NCI-H524 treated with DMSO at 0.1 percent for 48 hours (cell line): ENCODE measurements around the gene RCOR1.

Source experiments
- DNase-seq: peaks from one replicate; lab custom pipeline; 2025; lab: John Stamatoyannopoulos, UW

RCOR1 gene

DNA sequence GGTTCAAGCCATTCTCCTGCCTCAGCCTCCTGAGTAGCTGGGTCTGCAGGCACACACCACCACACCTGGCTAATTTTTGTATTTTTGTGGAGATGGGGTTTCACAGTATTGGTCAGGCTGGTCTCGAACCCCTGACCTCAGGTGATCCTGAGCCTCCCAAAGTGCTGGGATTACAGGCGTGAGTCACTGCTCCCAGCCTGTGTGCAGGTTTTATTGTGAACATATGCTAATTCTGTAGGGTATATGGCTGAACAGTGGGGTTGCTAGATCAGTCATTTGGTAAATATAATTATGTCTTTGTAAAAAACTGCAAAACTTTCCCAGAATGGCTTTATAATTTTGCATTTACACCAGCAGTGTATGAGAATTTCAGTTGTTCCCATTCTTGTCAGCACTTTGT, 85.9 kb downstream of the RCOR1 start:
- DNase-seq, result no peak

DNA sequence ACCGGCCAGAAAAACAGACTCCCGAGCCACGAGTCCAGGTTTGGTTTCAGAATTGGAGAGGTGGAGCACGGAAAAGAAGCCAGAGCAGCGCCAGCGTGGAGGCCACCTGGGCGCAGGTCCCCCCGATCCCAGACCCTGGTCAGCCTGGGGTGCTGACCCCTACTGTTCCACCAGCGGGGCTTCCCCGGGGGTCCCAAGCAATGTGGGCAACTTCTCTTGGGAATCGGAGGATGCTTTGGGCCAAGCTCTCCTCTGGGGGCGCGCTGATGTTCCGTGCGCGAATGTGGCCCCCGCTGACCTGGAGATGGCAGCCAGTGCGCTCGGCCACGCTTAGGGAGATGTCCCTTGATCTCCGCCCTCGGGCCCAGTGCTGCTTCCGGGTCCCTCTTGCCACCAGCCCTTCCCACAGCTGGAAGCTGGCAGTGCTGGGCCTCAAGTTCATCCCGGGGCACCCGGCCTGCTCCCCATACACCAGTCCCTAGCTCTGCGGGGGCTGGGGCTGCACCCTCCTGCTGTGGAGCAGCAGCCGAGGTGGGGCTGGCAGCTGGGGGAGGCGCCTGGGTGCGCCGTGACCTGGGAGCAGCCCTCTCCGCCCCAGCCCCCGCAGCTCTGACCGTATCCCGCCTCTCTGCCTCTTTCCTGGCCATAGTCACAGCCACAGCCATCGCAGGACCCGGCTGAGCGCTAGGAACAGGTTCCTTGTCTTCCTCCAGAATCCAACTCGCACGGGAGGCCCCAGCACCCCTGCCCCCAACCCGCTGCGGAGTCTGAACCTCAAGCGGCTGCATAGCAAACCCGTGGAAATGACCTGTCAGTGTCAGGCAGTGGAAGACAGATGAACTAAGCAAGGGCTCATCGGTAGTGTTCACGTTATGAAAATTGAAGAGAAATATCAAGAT, 91.2 kb downstream of the RCOR1 start:
- DNase-seq, result no peak

- no peak for DNase-seq
Measured at GRCh38 chr14:102684298-102684663, 91.8 kb downstream of the RCOR1 start.

GRCh38 chr14:102686196-102686801, 93.8 kb downstream of the RCOR1 start:
- no peak for DNase-seq

- DNase-seq, result no peak
Measured at GRCh38 chr14:102688290-102688689, 95.8 kb downstream of the RCOR1 start.

DNA sequence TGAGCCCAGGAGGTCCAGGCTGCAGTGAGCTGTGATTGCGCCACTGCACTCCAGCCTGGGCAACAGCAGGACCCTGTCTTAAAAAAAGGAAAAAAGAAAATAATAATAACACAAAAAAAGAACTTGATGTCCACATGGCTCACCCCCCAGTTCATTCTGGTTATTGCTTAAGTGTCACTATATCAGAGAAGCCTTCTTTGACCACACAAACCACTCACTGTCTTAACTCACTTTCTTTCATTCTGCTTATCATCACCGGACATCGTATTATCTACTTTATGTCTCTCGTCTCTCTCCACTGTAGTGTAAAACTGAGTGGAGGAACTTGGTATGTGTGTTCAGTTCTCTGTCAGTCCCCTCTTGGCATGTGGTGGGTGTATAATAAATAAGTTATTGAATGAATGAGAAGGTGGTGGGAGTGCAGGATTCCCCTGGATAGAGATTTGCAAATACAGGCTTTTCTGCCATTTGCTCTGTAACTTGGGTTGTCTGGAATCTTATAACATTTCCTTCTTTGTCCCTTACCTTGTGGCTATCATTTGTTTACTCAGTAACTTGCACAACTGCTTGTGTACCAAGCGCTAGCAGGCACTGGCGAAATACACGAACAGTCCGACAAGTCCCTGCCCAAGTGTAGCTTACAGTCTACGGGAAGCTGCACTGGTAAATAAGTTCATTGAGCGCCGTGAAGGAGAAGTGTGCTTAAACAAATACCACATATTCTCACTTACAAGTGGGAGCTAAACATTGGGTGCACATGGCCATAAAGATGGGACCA, 98.2 kb downstream of the RCOR1 start:
- no peak for DNase-seq

- DNase-seq, result no peak
Measured at GRCh38 chr14:102691763-102692162, 99.3 kb downstream of the RCOR1 start.

DNA sequence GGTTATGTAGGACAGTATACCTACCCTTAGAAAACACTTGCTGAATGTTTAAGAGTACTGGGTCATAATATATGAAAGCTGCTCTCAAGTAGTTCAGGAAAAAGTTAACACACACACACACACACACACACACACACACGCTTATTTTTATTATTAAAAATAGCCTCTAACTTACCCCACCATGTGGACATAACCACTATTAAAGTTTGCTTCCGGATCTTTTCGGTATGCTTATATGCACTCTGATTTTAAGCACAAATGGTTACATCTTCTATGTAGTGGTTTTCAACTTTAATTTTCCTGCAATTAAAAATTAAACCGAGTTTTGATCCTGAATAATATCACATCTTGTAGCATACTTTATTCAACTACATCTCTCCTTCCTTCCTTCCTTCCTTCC, 99.9 kb downstream of the RCOR1 start:
- no peak for DNase-seq

GRCh38 chr14:102693006-102693755, 100.7 kb downstream of the RCOR1 start:
- no peak for DNase-seq

DNA sequence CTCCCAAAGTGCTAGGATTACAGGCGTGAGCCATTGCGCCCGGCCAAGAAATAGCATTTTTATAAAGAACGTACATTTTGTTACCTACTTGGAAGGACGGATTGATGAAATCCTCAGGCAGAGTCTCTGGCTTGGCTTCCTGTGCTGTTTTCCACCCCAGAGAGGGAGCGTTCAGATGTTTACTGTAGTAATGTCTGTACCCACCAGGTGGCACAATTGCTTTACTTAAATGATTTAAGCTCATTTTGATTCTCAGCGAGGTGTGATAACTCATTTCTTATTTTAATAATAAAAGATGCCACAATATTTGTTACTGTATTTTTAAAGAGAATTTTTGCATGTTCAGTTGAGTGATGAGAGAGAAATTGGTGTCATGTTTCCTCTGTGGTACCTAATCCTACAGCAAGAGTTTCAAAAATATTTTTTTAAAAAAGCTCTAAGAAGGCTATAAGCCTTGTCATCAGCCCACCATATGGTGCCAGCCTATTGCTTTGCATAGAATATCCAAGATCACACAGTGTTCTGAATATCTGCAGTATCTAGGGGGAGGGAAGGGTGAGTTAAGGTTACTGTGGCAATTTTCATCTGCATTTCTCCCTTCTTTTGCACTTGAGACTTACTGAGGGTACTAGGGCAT, 102.2 kb downstream of the RCOR1 start:
- DNase-seq, result peak; percentile 92

DNA sequence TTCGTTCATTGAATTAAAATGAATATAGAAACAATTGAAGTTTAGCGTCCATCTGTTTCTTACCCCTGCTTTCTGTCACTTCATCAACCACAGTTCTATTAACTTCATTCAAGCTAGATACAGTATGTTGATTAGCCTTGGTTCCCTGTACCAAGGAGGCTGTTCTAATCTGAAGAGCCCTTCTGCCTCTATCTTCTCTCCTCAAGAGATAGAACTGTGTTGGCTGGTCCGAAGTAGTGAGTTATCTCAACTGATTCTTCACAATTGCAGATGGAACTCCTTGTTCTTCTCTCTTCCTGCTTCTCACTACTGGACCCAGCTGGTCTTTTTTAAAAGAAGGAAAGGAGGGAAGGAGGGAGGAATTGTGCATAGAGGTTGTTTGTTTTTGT, 102.7 kb downstream of the RCOR1 start:
- DNase-seq, result no peak

- no peak for DNase-seq
Measured at GRCh38 chr14:102696332-102696731, 103.9 kb downstream of the RCOR1 start.

DNA sequence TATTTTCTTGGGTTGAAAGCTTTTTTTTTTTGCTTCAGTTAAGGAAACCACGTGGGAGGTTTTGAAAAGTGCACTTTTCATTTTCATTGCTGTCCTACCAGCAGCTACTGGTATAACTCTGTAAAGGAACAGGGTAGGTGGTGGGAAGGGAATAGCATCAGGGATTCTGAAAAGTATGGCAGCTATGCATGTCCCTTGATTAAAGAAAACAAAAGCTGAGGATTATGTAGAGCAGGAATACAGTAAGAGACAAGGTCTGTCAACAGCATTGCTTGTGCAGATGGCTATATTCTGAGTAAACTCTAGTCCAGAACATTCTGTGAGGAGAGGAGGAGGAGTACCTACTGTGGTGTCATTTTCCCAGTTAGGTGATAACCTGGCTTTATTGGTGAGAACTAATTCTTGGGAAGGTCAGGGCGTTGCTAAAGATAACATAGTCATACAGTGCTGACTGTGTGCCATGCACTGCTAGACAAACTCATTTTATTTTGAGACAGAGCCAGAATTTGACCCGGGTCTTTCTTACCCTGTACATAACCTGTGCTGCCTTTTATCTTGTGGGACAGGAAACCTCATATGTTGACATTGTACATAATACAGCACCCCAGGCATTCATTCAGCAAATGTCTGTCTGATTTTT, 104.5 kb downstream of the RCOR1 start:
- no peak for DNase-seq

DNA sequence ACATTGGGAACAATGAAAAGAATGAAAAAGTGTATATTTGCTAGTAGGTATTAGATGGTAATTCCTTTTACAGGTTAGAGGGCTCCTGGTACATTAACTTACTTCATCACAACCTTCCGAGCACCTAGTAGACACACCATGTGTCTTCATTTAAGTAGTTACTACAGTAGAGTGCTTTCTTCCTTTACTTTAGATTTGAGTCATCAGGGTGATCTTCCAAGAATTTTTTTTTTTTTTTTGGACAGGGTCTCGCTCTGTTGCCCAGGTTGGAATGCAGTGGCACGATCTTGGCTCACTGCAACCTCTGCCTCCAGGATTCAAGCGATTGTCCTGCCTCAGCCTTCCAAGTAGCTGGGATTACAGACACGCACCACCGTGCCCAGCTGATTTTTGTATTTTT, 105.1 kb downstream of the RCOR1 start:
- DNase-seq, result no peak

DNA sequence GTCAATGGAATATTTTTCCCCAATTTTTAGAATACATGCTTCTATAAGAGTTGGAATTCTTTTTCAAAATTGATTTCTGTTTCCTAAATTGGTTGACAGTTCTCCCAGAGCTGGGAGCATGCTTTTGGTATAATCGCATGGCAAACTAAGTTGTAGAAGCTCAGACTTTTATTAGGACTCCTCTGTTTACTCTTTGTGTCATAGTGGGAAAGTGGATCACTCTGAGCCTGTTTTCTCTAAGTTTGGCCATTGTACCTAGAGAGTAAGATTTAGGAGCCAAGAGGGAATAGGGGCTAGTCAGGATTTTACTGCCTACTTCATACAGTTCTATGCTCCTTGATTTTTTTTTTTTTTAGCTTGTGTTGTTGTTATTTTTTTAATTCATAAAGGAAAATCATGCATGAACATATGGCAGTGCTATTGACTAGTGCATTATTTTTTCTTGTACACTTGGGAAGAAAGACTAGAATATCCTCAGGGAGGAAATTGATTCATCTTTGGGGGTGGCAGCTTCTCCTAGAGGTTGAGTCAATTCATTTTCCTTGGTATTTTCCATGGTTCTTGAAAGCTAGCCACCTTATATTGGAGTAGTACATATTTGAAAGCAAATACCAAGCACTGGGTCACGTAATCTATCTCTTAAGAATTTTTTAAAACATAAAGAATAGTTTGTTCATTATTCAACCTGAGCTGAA, 107.1 kb downstream of the RCOR1 start:
- no peak for DNase-seq

DNA sequence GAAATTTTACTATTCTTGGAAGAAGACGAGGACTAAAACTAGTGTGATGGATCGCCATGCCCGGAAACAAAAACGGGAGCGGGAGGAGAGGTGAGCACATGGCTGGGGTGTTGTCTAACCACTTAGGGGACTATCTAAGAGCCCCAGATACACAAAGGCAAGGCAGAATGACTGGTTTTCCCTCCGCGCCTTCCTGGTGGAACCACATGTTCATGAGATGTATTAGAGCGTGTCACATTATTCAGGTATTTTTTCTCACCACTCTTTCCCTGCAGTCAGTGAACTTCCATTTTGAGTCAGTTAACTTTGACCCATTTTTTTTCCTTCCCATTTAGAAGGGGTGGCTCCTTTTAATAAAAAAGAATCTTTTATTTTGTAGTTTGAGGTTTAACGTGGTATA, 116.0 kb downstream of the RCOR1 start:
- DNase-seq, result no peak

DNA sequence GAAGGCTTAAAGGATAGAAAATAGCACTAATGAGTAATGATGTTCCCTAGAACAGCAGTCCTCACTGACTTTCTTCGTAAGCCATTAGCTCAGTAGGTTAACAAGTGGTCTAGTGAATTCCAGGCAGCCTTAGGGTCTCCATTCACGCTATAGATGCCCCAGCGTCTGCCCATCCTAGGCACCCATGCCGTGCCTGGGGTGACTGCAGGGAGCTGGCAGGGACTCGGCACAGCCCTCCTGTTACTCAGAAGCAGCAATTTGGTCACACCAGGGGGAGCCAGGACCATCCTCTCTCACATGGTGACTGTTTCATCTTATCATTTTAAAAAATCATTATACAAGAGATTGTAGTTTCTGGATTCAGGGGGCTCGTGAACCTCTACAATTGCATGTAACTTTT, 118.8 kb downstream of the RCOR1 start:
- no peak for DNase-seq

DNA sequence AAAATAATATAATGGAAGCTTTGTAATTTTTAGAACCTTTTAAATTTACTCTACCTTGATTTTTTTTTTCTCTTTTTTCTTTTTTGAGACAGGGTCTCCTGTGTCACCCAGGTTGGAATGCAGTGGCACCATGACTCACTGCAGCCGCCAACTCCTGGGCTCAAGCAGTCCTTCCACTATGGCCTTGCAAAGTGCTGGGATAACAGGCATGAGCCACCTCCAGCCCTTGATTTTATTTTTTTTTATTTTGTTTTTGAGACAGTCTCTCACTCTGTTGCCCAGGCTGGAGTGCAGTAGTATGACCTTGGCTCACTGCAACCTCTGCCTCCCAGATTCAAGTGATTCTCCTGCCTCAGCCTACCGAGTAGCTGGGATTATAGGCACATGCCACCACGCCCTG, 119.5 kb downstream of the RCOR1 start:
- no peak for DNase-seq

DNA sequence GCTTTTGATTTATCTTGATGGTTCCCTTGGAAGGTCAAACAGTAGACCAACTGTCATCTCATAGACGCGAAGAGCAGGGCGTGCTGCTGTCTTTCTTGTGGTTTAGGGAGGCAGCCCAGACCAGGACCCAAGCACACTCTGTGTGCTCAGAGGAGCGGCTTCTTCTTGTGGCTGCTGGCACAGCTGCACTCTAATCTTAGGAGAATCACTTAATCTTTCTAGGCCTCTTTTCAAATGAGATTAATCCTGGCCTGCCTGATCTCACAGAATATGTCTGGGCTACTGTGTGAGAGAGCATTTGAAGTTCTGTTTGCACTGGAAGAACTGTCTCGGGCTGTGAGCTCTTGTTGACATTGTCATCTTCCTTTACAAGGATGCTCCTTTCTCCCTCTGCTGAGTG, 124.8 kb downstream of the RCOR1 start:
- peak; percentile 79 for DNase-seq

DNA sequence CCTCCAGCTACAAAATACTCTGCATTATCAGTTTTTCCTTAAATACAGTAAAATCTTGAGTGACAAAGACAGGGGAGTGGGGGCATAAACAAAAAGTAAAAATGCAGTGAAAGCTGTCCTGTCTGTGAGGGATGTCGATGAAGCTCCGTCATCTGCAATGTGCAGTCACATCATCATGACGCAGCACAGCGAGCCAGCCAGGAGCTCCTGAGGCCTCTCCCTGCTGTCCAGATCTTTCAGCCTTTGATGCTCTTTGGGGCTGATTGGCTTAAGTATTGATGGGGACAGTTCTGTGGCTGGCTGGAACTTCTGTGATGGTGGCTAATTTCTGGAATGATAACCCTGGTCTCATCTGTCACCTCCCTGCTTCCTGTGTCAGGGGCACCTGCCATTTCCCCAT, 130.2 kb downstream of the RCOR1 start:
- DNase-seq, result no peak

DNA sequence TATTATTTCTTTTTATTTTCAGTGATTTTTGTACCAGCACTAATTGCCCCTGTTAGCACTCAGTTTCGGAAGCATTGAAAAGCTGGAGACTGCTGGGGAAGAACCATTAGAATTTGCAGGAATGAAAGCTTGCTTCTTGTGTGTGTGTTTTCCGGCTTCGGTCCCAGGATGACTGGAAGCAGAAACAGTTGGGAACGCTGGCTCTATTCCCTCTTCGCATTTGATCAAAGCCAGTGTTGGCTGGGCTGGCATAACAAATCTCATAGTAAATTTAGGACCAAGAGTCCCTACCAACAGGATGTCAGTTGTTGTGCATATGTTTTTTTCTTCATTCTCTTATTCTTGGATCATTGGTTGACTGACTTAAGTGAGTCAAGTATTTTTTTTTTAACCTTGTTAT, 131.2 kb downstream of the RCOR1 start:
- DNase-seq, result no peak
